ENCODE data around the gene FAM3C. TPM values are rescaled to one million over a fixed set of nuclear protein-coding genes. Genes with fewer than 3 reads are reported as not detected.
"Not testable (repeated sequence)": the region's sequence is repeated elsewhere in the genome, so short reads cannot be mapped to it uniquely, and the experiment has no call there.

Gene FAM3C
- total and polyA plus RNA-seq, 4 donors, result 16.5 to 32.3 (median 22.5) TPM

GRCh38 chr7:121436136-121436535 is 40.0 kb upstream of the FAM3C start:
- no peaks in the 10 kb centered on the region for H3K36me3 ChIP-seq (ENCODE audit: control insufficient read depth in 4 of 4, insufficient read depth in 3 of 4, low read depth in 1 of 4, low read length in 3 of 4)
- TF ChIP-seq HNF4A (conservative IDR thresholded peaks at IDR 0.05) (no peak), TAF1 (conservative IDR thresholded peaks at IDR 0.05) (no peak), YY1 (IDR thresholded peaks at IDR 0.05) (no peak), RAD21 (IDR thresholded peaks at IDR 0.05) (no peak), EGR1 (IDR thresholded peaks at IDR 0.05; ENCODE audit: low read depth in 2 of 2) (no peak), JUND (IDR thresholded peaks at IDR 0.05) (no peak), CTCF (IDR thresholded peaks at IDR 0.05; ENCODE audit: low read depth, low read length, missing input control) (no peak), FOXA2 (IDR thresholded peaks at IDR 0.05) (no peak), GABPA (IDR thresholded peaks at IDR 0.05 in 1 of 2, conservative IDR thresholded peaks at IDR 0.05 in 1 of 2) (no peak)
- peaks cover 0 to 6% (median under 1%) of the 10 kb centered on the region in 4 donors for H3K4me1 ChIP-seq (ENCODE audit: control insufficient read depth in 4 of 4, insufficient read depth in 4 of 4, low read length in 3 of 4)
- H3K27me3 ChIP-seq (ENCODE audit: control insufficient read depth in 4 of 4, insufficient read depth in 4 of 4, low read length in 3 of 4), result no peaks in the 10 kb centered on the region
- no peaks in the 10 kb centered on the region for H3K9me3 ChIP-seq (ENCODE audit: control insufficient read depth in 4 of 4, low read length in 3 of 4)
- no peak for DNase-seq (ENCODE audit: low spot score)
- no peak overlapping the region for H3K4me3 ChIP-seq (ENCODE audit: low read depth in 1 of 3, low read length in 3 of 3)
- no peak overlapping the region for H3K9ac ChIP-seq (ENCODE audit: low read depth in 1 of 2, low read length in 2 of 2)
- H3K27ac ChIP-seq (ENCODE audit: low read depth in 1 of 2, low read length in 2 of 2), result no peak overlapping the region
- 97% methylated on average over 1 of the region's 1 CpG for WGBS

- no peak overlapping the region for H3K27ac ChIP-seq (ENCODE audit: low read depth in 1 of 2, low read length in 2 of 2)
- TF ChIP-seq CTCF (IDR thresholded peaks at IDR 0.05; ENCODE audit: low read depth, low read length, missing input control) (no peak), YY1 (IDR thresholded peaks at IDR 0.05) (no peak), NR2F2 (IDR thresholded peaks at IDR 0.05) (no peak), SP1 (IDR thresholded peaks at IDR 0.05) (no peak), JUND (IDR thresholded peaks at IDR 0.05) (no peak), REST (IDR thresholded peaks at IDR 0.05) (no peak), ZBTB33 (IDR thresholded peaks at IDR 0.05) (no peak)
- no peak overlapping the region for H3K9ac ChIP-seq (ENCODE audit: low read depth in 1 of 2, low read length in 2 of 2)
- no peaks in the 10 kb centered on the region for H3K9me3 ChIP-seq (ENCODE audit: control insufficient read depth in 4 of 4, low read length in 3 of 4)
- no peaks in the 10 kb centered on the region for H3K36me3 ChIP-seq (ENCODE audit: control insufficient read depth in 4 of 4, insufficient read depth in 3 of 4, low read depth in 1 of 4, low read length in 3 of 4)
- H3K27me3 ChIP-seq (ENCODE audit: control insufficient read depth in 4 of 4, insufficient read depth in 4 of 4, low read length in 3 of 4), result no peaks in the 10 kb centered on the region
- H3K4me1 ChIP-seq (ENCODE audit: control insufficient read depth in 4 of 4, insufficient read depth in 4 of 4, low read length in 3 of 4), result peaks cover 0 to 6% (median under 1%) of the 10 kb centered on the region in 4 donors
- H3K4me3 ChIP-seq (ENCODE audit: low read depth in 1 of 3, low read length in 3 of 3), result no peak overlapping the region
- WGBS, result 88% methylated on average over 2 of the region's 2 CpGs
- DNase-seq (ENCODE audit: low spot score), result no peak
Observed at GRCh38 chr7:121433775-121434174, 37.7 kb upstream of the FAM3C start.

DNA sequence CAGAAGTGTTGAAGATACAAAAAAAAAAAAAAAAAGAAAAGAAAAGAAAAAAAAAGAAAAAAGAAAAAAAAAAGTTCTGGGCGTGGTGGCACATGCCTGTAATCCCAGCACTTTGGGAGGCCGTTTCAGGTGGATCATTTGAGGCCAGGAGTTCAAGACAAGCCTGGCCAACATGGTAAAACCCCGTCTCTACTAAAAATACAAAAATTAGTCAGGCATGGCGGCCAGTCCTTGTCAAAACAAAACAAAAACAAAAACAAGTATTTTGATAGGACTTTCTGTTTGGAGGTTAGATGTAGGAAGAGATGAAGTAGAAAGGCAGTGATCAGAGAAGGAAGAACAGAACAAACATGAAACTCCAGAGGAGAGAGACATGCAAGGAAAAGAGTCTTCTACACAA is 36.4 kb upstream of the FAM3C start:
- not testable (repeated sequence) for H3K9me3 ChIP-seq (ENCODE audit: control insufficient read depth in 4 of 4, low read length in 3 of 4); H3K4me3 ChIP-seq (ENCODE audit: low read depth in 1 of 3, low read length in 3 of 3); H3K27ac ChIP-seq (ENCODE audit: low read depth in 1 of 2, low read length in 2 of 2); H3K9ac ChIP-seq (ENCODE audit: low read depth in 1 of 2, low read length in 2 of 2); H3K4me1 ChIP-seq (ENCODE audit: control insufficient read depth in 4 of 4, insufficient read depth in 4 of 4, low read length in 3 of 4); H3K27me3 ChIP-seq (ENCODE audit: control insufficient read depth in 4 of 4, insufficient read depth in 4 of 4, low read length in 3 of 4); H3K36me3 ChIP-seq (ENCODE audit: control insufficient read depth in 4 of 4, insufficient read depth in 3 of 4, low read depth in 1 of 4, low read length in 3 of 4); DNase-seq (ENCODE audit: low spot score)
- WGBS, result 88% methylated on average over 4 of the region's 4 CpGs
